Stimulated activated CD8-positive, alpha-beta memory T cell treated with anti-CD3 and anti-CD28 coated beads, Interleukin-7, amount 100 ng/mL, for 1 hour (primary cell): ENCODE results near the gene MMEL1.
"Not testable (repeated sequence)": the region's sequence is repeated elsewhere in the genome, so short reads cannot be mapped to it uniquely, and the experiment has no call there.

Source experiments
- DNase-seq, 2 donors: peaks; one replicate each; pipeline ENCODE4 v3.0.0-alpha.2; 2020; ENCODE audit warnings: low read depth in 2 of 2

Gene MMEL1, protein sequence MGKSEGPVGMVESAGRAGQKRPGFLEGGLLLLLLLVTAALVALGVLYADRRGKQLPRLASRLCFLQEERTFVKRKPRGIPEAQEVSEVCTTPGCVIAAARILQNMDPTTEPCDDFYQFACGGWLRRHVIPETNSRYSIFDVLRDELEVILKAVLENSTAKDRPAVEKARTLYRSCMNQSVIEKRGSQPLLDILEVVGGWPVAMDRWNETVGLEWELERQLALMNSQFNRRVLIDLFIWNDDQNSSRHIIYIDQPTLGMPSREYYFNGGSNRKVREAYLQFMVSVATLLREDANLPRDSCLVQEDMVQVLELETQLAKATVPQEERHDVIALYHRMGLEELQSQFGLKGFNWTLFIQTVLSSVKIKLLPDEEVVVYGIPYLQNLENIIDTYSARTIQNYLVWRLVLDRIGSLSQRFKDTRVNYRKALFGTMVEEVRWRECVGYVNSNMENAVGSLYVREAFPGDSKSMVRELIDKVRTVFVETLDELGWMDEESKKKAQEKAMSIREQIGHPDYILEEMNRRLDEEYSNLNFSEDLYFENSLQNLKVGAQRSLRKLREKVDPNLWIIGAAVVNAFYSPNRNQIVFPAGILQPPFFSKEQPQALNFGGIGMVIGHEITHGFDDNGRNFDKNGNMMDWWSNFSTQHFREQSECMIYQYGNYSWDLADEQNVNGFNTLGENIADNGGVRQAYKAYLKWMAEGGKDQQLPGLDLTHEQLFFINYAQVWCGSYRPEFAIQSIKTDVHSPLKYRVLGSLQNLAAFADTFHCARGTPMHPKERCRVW

DNA sequence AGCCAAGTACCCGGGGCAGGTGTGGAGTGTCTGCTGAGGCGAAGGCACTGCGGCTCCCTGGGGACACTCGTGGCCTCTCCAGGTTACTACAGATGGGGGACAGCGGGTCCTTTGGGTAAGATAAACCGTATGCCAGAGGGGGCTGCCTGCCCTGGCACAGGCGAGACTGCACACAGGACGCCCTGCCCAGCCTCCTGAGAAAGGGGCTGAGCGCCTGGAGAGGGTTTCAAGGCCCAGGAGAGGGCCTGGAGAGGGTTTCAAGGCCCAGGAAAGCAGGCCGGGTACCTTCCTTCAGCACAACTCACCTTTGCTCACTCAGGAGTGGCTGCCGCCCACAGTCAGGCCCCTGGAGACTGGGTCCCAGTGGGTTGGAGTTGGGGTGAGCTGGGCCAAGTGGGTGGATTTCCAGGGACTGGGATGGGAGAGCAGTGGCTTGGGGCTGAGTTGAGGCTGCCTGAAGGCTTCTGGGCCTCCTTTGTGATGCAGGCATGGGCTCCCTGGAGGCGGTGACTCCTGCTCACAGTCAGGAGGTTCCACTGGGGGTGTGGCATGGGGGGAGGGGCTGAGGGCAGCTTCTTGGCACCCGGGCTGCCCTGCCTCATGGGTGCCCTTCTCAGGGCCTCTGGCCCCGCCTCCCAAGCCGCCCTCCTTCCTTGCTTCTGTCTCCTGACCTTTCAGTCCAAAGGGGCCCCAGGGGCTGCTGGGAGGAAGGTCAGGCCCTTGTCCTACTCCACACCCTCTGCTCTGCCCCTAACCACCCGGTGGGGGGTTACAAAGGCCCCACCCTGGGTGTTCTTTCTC is at the start of gene MMEL1:
MMEL1 (minus strand) TSS at position 456 of the 801 bp plus-strand sequence. CDS start 3,532 bp downstream, outside the sequence.
- DNase-seq: no peak

DNA sequence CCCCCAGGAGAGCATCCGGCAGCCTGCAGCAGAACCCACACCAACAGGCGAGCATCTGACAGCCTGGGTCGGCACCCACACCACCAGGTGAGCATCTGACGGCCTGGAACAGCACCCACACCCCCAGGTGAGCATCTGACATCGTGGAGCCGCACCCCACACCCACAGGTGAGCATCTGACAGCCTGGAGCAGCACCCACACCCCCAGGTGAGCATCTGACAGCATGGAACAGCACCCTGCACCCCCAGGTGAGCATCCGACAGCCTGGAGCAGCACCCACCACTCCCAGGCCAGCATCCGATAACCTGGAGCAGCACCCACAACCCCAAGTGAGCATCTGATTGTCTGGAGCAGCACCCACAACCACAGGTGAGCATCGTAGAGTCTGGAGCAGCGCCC is 43.9 kb upstream of the MMEL1 start:
- DNase-seq: not testable (repeated sequence)

DNA sequence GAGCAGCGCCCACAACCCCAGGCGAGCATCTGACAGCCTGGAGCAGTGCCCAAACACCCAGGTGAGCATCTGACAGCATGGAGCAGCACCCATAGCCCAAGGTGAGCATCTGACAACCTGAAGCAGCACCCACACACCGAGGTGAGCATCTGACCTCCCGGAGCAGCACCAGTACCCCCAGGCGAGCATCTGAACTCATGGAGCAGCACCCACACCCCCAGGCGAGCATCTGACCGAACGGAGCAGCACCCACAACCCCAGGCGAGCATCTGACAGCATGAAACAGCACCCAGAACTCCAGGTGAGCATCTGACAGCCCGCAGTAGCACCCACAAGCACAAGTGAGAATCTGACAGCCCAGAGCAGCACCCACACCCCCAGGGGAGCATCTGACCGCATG is 38.8 kb upstream of the MMEL1 start:
- DNase-seq: not testable (repeated sequence)

DNA sequence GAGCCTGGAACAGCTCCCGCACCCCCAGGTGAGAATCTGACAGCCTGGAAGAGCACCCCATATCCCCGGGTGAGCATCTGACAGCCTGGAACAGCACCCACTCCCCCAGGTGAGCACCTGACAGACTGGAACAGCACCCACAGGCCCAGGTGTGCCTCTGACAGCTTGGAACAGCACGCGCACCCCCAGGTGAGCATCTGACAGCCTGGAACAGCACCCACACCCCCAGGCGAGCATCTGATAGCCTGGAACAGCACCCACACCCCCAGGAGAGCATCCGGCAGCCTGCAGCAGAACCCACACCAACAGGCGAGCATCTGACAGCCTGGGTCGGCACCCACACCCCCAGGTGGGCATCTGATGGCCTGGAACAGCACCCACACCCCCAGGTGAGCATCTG is 27.0 kb upstream of the MMEL1 start:
- not testable (repeated sequence) for DNase-seq

DNA sequence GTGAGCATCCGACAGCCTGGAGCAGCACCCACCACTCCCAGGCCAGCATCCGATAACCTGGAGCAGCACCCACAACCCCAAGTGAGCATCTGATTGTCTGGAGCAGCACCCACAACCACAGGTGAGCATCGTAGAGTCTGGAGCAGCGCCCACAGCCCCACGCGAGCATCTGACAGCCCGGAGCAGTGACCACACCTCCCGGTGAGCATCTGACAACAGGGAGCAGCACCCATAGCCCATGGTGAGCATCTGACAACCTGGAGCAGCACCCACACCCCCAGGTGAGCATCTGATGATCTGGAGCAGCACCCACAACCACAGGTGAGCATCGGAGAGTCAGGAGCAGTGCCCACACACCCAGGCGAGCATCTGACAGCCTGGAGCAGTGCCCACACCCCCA is 25.1 kb upstream of the MMEL1 start:
- not testable (repeated sequence) for DNase-seq

DNA sequence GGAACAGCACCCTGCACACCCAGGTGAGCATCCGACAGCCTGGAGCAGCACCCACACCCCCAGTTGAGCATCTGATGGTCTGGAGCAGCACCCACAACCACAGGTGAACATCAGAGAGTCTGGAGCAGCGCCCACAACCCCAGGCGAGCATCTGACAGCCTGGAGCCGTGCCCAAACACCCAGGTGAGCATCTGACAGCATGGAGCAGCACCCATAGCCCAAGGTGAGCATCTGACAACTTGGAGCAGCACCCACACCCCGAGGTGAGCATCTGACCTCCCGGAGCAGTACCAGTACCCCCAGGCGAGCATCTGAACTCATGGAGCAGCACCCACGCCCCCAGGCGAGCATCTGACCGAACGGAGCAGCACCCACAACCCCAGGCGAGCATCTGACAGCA is 24.3 kb upstream of the MMEL1 start:
- DNase-seq: not testable (repeated sequence)

DNA sequence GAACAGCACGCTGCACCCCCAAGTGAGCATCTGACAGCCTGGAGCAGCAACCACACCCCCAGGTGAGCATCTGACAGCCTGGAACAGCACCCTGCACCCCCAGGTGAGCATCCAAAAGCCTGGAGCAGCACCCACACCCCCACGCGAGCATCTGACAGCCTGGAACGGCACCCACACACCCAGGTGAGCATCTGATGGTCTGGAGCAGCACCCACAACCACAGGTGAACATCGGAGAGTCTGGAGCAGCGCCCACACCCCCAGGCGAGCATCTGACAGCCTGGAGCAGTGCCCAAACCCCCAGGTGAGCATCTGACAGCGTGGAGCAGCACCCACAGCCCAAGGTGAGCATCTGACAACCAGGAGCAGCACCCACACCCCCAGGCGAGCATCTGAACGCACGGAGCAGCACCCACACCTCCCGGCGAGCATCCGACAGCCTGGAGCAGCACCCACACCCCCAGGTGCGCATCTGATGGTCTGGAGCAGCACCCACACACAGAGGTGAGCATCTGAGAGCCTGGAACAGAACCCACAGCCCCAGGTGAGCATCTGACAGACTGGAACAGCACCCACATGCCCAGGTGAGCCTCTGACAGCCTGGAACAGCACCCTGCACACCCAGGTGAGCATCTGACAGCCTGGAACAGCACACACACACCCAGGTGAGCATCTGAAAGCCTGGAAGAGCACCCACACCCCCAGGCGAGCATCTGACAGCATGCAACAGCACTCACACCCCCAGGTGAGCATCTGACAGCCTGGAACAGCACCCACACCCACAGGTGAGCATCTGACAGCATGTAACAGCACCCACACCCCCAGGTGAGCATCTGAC is 23.0 kb upstream of the MMEL1 start:
- not testable (repeated sequence) for DNase-seq

DNA sequence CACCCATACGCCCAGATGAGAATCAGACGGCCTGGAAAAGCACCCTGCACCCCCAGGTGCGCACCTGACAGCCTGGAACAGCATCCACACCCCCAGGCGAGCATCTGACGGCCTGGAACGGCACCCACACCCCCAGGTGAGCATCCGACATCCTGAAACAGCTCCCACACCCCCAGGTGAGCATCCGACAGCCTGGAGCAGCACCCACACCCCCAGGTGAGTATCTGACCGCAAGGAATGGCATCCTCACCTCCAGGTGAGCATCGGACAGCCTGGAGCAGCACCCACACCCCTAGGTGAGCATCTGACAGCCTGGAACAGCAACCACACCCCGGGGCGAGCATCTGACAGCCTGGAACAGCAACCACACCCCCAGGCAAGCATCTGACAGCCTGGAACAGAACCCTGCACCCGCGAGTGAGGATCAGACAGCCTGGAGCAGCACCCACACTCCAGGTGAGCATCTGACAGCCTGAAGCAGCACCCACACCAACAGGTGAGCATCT is 21.7 kb upstream of the MMEL1 start:
- not testable (repeated sequence) for DNase-seq

DNA sequence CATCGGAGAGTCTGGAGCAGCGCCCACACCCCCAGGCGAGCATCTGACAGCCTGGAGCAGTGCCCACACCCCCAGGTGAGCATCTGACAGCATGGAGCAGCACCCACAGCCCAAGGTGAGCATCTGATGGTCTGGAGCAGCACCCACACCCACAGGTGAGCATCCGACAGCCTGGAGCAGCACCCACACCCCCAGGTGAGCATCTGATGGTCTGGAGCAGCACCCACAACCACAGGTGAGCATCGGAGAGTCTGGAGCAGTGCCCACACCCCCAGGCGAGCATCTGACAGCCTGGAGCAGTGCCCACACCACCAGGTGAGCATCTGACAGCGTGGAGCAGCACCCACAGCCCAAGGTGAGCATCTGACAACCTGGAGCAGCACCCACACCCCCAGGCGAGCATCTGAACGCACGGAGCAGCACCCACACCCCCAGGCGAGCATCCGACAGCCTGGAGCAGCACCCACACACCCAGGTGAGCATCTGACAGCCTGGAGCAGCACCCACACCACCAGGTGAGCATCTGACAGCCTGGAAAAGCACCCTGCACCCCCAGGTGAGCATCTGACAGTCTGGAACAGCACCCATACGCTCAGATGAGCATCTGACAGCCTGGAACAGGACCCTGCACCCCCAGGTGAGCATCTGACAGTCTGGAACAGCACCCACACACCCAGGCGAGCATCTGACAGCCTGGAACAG is 21.1 kb upstream of the MMEL1 start:
- DNase-seq: not testable (repeated sequence)

DNA sequence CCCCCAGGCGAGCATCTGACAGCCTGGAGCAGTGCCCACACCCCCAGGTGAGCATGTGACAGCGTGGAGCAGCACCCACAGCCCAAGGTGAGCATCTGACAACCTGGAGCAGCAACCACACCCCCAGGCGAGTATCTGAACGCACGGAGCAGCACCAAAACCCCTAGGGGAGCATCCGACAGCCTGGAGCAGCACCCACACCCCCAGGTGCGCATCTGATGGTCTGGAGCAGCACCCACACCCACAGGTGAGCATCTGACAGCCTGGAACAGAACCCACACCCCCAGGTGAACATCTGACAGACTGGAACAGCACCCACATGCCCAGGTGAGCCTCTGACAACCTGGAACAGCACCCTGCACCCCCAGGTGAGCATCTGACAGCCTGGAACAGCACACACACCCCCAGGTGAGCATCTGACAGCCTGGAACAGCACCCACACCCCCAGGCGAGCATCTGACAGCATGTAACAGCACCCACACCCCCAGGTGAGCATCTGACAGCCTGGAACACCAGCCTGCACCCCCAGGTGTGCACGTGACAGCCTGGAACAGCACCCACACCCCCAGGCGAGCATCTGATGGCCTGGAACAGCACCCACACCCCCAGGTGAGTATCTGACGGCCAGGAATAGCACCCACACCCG is 20.2 kb upstream of the MMEL1 start:
- DNase-seq: not testable (repeated sequence)

DNA sequence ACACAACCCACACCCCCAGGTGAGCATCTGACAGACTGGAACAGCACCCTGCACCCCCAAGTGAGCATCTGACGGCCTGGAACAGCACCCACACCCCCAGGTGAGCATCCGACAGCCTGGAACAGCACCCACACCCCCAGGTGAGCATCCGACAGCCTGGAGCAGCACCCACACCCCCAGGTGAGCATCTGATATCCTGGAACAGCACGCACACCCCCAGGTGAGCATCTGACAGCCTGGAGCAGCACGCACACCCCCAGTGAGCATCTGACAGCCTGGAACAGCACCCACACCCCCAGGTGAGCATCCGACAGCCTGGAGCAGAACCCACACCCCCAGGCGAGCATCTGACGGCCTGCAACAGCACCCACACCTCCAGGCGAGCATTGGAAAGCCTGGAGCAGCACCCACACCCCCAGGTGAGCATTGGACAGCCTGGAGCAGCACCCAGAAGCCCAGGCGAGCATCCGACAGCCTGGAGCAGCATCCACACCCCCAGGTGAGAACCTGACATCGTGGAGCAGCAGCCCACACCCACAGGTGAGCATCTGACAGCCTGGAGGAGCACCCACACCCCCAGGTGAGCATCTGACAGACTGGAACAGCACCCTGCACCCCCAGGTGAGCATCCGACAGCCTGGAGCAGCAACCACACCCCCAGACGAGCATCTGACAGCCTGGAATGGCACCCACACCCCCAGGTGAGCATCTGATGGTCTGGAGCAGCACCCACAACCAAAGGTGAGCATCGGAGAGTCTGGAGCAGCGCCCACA is 19.5 kb upstream of the MMEL1 start:
- DNase-seq: not testable (repeated sequence)

DNA sequence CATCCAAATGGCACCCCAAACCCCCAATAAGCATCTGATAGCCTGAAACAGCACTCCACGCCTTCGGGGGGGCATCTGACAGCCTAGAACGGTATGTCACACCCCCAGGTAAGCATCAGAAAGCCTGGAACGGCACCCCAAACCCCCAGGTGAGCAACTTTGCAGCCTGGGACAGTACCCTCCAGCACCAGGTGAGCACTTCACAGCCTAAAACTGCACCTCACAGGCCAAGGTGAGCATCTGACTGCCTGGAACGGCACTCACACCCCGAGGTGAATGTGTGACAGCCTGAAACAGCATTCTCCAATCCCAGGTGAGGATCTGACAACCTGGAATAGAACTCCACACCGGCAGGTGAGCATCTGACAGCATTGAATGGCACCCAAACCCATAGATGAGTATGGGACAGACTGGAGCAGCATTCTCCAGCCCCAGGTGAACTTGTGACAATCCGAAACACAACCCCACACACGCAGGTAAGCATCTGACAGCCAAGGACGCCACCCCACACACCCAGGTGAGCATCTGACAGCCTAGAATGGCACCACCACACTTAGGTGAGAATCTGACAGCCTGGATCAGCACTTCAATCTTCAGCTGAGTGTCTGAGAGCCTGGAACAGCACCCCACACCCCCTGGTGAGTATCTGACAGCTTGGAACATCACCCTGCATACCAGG is 18.3 kb upstream of the MMEL1 start:
- DNase-seq: no peak

DNA sequence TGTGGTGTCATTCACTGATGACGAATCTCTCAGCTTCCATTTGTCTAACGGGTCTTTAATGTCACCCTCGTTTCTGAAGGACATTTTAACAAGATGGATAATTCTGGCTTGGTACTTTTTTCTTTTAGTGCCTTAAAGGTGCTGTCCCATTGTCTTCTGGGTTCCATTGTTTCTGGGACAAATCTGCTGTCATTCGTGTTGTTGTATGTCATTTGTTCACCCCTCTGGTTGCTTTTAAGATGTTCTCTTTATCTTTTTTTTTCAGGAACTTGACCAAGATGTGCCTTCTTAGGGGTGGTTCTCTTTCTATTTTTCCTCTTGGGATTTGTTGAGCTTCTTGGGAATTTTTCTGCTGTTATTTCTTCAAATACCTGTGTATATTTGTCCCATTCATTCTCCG is 14.0 kb upstream of the MMEL1 start:
- DNase-seq: no peak

DNA sequence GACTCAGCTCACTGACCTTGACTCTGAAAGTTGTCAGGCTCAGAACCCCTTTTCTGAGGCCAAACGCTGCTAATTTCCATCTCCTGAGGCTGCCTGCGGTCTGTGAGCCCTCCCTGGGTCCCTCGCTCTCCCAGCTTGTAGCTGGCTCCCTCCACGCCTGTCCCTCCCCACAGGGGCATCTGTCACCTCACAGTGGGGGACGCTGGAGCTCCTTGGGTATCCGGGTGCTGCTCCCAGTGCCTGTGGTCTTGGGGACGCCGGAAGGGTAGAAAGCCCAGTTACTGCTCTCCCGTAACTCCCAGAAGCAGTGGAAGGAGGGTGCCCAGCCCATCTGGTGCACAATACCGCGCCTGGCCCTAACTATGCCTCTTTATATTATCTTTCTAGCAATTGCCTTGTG is 13.0 kb upstream of the MMEL1 start:
- DNase-seq: no peak

DNA sequence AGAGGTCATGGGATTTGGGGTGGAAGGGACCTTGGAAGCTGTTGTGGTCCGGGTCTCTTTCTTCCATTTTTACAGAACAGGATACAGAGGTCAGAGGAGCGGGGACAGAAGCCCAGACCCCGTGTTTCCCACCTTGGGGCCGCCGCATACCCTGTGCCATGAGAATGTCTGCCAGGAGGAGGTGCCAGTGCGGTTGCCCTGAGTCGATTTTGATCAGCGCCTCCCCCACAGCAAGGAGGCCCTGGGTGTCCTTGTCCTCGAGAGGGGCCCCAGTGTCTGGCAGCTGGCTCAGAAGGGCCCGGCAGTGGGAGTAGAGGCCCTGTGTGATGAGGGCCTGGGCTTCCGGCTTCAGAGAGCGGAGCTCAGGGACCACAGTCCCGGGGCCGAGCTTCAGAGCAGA is 12.3 kb upstream of the MMEL1 start:
- DNase-seq: no peak

DNA sequence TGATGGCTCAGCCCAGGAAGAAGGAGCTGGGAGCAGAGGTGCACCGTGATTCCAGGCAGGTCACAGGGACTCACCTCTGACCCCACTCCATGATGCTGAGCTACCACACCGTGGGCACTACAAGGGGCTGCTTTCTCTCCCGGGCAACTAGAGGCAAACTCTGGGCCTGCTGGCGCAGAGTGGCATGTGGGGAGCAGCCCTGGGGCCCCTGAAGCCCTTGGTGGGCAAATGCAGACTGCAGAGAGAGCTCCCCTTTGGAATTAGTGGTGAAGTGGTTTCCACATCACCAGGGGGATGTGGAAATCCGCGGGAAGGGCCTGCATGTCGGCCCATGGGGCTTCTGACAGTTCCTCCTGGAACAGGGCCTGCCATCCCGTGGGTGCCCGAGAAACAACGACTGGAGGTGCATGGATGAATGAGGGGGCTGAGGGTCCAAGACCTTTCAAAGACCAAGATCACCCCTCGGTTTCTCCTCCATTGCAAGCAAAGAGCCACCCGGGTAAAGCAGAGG is 11.8 kb upstream of the MMEL1 start:
- DNase-seq: no peak

DNA sequence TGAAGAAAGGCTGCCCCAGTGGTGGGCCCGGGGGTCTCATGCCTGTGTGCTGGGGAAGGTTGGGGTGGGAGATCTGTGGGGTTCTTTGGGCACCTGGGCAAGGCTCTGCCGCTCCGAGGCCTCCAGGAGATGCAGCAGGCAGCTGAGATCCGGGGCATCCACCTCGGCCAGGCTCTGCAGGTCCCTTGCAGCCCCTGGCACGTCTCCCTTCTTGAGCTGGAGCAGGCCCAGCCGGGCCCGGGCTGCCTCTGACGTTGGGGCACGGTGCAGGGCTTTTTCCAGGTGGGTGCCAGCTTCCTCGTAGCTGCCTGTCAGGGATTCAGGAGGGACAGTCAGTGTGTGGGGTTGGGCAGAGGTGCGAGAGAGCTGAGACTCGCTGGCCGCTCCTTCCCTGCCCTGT is 11.4 kb upstream of the MMEL1 start:
- no peak for DNase-seq

DNA sequence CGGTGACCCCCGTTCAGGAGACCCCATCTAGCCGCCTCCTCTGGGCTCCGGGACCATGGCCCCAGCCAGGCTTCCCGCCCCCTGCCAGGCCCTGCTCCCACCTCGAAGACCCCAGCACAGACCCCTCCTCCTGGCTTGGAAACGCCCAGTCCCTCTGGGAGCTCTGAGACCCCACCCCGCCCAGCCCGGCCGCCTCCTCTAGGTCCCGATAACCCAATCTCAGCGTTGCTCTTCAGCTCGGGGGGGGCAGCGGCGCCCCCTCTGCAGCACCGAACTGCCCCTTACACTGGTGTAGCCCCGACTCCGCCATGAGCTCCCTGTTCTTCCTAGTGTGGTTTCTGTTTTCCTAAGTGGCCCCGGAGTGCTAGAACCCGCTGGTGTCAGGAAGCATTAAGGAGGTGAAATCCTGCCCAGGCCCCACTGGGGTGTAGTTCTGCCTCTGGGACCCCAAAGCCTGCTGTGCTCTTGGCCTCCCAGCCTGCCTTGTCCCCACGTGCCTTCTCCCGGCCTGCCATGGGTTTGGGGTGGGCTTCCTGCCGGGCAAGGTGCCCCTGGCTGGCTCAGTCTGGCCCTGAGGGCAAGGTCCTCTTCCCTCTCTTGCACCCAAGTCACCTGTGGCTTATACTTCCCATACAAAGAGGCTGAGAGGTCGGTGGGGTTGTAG is 10.7 kb upstream of the MMEL1 start:
- DNase-seq: no peak
